G401 (cell line): Measurements from ENCODE around the gene GABARAP. TPM values are rescaled to one million over a fixed set of nuclear protein-coding genes. Genes with fewer than 3 reads are reported as not detected.
A peak's percentile ranks its signal among the peaks of the same experiment; 100 is the strongest.

Source experiments
- DNase-seq: peaks from one replicate; pipeline ENCODE4 v3.0.0-alpha.2; 2015; ENCODE audit warnings: low spot score
- in situ Hi-C: cut with HindIII; loops from 2 replicates; pipeline ENCODE4 v1.10.0; 2016; ENCODE audit warnings: low sequenced_read_pairs, mixed read lengths
- total RNA-seq: library from RNA; depleted of rRNA; stranded (reverse); fragments of >200 nt; shearing (Covaris generic); gene quantifications from 2 replicates; pipeline ENCODE4 v1.2.3, GENCODE V29; 2014; rRNA removed

The GABARAP gene
- 227 and 249 TPM in 2 replicates for total RNA-seq

DNA sequence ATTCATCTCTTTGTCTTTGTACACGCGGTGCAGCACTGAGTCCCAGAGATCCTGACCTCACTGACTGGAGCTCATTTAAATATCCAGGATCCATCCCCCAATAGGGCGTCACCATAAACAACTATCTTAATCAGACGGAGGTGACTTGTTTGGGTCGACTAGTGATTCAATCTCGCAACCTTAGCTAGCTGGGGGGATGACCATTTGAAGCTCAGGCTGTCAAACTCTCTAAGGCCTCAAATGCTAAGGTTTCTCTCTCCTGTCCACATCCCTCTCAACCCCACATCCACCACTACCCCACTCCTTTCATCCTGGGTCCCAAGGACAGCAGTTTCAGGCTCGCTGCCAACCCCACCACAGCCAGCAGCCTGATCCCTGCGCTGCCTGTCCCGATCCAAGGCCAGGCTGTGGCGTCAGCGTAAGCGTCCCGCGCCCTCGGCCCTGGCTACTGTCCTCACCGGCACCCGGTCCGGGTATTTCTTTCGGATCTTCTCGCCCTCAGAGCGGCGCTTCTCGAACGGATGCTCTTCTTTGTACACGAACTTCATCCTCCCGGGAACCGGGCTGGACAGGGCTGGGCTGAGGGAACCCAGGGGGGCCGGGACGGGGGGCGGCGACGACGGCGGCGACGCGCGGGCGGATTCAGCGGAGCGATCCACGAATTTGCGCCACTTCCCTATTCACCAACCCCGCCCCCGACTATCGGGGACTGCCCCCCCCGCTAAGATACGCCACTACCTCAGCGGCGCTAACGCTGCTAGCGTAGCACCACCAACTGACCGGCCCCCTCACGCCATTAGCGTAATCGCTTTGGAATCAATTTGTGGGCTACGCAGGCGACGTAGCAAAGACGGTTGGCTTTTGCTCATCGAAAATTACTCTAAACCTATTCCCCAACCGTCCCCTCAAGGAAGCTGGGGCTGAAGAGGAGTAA is at the start of gene GABARAP:
TSS of gene GABARAP (minus strand) at position 667 of the 934 bp plus-strand sequence. CDS start at position 548, 119 bp downstream.
- in situ Hi-C loops = no loop called here
- peak; percentile 97 for DNase-seq

DNA sequence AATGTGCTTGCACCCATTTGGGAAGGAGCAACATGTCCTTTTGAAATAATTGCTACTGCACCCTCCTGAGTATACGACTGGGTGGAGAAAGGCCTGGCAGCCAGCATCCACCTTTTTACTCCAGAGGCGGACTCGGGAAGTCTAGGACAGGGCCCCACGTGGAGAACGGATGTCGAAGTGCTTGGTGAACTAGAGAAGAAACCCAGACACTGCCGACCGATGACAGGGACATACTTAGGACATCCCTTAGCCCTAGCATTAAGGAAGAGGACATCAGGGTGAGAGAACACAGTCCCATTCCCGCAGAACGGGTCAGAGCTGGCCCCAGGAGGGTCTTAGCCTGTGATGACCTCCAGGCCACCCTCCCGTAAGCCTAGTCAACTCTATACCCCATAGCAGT is 48.4 kb upstream of the GABARAP start:
- in situ Hi-C loops = no loop called here
- no peak for DNase-seq

- DNase-seq = no peak
- in situ Hi-C loops = no loop called here
Measured at GRCh38 chr17:7290166-7290565, 47.9 kb upstream of the GABARAP start.

DNA sequence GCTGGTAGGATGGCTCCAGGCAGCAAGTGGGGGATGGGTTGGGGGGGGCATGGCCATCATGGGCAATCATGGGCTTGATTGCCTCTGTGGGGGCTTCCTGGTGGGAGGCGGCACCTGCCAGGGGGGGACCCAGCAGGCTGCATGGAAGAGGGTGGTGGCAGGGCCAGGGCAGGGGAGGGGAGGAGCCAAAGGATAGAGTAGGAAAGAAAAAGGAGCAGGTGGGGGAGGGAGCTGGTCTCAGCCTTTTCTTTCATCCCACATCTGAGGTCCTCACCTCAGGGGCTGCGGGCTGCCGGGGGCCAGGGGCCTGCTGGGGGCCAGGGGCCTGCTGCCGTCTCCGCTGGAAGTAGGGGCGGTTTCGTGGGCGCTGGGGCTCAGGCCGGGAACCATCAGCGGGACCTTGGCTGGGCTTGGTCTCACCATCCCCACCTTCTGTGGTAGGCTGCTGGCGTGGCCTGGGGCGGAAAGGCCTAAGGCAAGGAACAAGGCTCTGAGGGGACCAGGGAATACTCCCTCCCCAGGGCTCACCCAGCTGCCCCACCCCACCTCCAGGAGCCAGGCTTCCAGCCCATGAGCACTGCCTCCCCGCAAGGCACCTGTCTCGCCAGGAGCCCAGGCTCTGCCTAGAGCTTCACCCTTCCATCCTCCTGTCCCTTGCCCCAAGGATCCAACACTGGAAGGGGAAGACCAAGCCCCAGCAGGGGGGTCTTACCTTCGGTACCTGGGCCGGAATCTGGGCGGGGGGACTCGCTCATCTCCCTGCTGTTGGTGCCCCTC is 47.2 kb upstream of the GABARAP start:
- in situ Hi-C loops = no loop called here
- DNase-seq = no peak

DNA sequence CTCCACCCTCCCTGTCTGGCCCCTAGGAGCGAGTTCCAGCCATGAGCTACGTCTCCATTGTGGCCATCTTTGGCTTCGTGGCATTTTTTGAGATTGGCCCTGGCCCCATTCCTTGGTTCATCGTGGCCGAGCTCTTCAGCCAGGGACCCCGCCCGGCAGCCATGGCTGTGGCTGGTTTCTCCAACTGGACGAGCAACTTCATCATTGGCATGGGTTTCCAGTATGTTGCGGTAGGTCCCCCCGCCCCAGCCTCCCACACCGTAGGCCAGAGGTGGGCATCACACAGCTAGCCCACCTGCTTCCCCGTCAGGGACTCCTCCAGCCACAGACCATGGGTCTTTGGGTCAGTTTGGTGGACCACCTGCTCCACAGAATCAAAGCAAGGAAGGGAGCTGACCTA is 43.4 kb upstream of the GABARAP start:
- no peak for DNase-seq
- in situ Hi-C loops = no loop called here

GRCh38 chr17:7284911-7285310 is 42.7 kb upstream of the GABARAP start:
- DNase-seq = no peak
- in situ Hi-C loops = no loop called here

GRCh38 chr17:7283471-7284216 is 41.4 kb upstream of the GABARAP start:
- DNase-seq = no peak
- in situ Hi-C loops = no loop called here

GRCh38 chr17:7282752-7283321 is 40.6 kb upstream of the GABARAP start:
- DNase-seq = no peak

GRCh38 chr17:7281953-7282751 is 39.9 kb upstream of the GABARAP start:
- no peak for DNase-seq
- in situ Hi-C loops = no loop called here

More at GRCh38 chr17:7282752-7283321, 40.6 kb upstream of the GABARAP start:
- in situ Hi-C loops = no loop called here

DNA sequence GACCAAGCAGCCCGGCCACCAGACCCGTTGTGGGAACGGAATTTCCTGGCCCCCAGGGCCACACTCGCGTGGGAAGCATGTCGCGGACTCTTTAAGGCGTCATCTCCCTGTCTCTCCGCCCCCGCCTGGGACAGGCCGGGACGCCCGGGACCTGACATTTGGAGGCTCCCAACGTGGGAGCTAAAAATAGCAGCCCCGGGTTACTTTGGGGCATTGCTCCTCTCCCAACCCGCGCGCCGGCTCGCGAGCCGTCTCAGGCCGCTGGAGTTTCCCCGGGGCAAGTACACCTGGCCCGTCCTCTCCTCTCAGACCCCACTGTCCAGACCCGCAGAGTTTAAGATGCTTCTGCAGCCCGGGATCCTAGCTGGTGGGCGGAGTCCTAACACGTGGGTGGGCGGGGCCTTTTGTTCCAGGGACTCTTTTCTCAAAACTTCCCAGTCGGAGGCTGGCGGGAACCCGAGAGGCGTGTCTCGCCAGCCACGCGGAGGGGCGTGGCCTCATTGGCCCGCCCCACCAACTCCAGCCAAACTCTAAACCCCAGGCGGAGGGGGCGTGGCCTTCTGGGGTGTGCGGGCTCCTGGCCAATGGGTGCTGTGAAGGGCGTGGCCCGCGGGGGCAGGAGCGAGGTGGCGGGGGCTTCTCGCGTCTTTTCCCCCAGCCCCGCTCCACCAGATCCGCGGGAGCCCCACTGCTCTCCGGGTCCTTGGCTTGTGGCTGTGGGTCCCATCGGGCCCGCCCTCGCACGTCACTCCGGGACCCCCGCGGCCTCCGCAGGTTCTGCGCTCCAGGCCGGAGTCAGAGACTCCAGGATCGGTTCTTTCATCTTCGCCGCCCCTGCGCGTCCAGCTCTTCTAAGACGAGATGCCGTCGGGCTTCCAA is 39.1 kb upstream of the GABARAP start, which contains the start of gene SLC2A4:
TSS of gene SLC2A4 (plus strand) at position 645 of the 879 bp plus-strand sequence. CDS start at position 862, 217 bp downstream.
- in situ Hi-C loops = no loop called here
- peak; percentile 74 for DNase-seq

GRCh38 chr17:7280519-7281073 is 38.3 kb upstream of the GABARAP start:
- in situ Hi-C loops = no loop called here
- DNase-seq = peak; percentile 85

DNA sequence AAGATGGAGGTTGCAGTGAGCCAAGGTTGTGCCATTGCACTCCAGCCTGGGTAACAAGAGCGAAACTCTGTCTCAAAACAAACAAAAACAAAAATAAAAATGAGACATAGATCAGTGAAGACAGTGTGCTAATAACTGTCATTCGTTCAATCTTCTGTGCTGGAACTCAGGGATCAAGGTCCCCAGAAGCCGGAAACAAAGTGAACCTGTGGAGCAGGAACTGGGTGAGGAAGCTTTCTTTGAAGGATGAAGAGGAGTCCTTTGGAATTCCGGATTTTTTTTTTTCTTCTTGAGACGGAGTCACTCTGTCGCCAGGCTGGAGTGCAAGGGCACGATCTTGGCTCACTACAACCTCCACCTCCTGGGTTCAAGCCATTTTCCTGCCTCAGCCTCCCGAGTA is 37.2 kb upstream of the GABARAP start:
- in situ Hi-C loops = no loop called here

GRCh38 chr17:7266784-7267183 is 24.5 kb upstream of the GABARAP start:
- DNase-seq = no peak
- in situ Hi-C loops = no loop called here

More for the DNA sequence above, 37.2 kb upstream of the GABARAP start:
- no peak for DNase-seq

DNA sequence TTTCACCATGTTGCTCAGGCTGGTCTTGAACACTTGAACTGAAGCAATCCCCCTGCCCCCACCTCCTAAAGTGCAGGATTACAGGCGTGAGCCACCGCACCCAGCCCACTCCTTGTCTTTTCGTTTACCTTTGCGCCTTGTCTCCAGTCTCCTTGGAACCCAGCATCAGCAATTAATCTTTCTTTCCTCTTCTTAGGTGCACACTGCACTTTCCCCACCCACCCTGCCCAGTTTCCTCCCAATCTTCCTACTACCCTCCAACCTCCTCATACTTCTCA is 21.5 kb upstream of the GABARAP start:
- DNase-seq = no peak
- in situ Hi-C loops = no loop called here

DNA sequence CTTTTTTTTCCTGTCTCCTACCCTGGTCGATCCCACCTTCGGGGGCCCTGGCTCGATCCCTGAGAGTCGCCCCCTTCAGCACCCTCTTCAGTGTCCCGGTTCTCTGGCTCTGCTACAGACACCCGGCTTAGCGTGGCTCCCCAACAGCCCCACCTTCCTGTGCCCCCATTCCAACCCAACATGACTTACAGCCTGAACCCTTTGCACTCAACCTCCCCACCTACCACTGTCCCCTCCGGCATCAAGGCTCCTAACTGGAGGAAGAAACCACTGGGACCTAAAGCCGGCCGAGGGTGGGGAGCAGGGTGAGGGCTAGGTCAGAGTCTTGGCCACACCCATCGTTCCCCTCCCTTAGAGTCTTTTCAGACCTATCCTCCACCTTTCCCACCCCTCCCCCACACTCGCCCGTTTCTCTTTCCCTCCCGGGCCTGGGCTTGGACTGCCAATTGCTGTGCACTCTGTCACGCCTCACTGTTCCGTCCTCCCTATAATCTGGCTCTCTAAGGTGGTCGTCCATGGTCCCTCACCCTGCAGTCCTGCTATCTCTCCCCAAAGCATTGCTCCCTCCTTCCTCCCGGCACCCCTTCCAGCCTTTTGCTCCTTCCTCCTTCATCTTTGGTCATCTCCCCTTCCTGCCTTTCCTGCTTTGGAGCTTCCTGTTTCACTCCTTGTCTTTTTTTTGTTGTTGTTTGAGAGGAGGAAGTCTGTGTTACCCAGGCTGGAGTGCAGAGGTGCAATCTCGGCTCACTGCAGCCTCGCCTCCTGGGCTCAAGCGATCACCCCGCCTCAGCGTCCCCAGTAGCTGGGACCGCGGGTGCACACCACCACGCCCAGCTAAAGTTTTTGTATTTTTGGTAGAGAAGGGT is 20.9 kb upstream of the GABARAP start:
- in situ Hi-C loops = no loop called here
- no peak for DNase-seq

- no peak for DNase-seq
- in situ Hi-C loops = no loop called here
Measured at GRCh38 chr17:7262192-7262934, 20.1 kb upstream of the GABARAP start, which contains the start of gene CLDN7. CLDN7 (minus strand) TSS chr17:7262478; CDS start chr17:7262043, 435 bp downstream.
